SU-DHL-6 (cell line): ENCODE measurements around the gene TRIM75.

Experiments
- H2AFZ ChIP-seq: fragments of 200-600 bp; sonication (generic); 2 replicates; pipeline ENCODE4 v1.6.1; 2014; ENCODE audit warnings: low read depth, mild to moderate bottlenecking, moderate library complexity, mixed read lengths, antibody characterized with exemption, low read length; ENCODE audit not compliant: severe bottlenecking
- H3F3A ChIP-seq: fragments of 200-600 bp; shearing (Covaris generic); 2 replicates; pipeline ENCODE4 v1.6.0; 2016; ENCODE audit warnings: antibody characterized with exemption, mild to moderate bottlenecking; ENCODE audit not compliant: insufficient read depth
- H3K27ac ChIP-seq: fragments of 200-600 bp; sonication (generic); 2 replicates; pipeline ENCODE4 v1.5.1; 2016; ENCODE audit warnings: low read depth, mild to moderate bottlenecking, low read length, moderate library complexity, mixed read lengths
- H3K27me3 ChIP-seq: fragments of 200-600 bp; sonication (generic), shearing (Covaris generic); 2 replicates; pipeline ENCODE4 v1.6.0; 2014; ENCODE audit warnings: mild to moderate bottlenecking, low read length
- H3K36me3 ChIP-seq: fragments of 200-600 bp; sonication (generic); 2 replicates; pipeline ENCODE4 v1.6.1; 2014; ENCODE audit warnings: mild to moderate bottlenecking, low read length, mixed read lengths
- H3K4me2 ChIP-seq: fragments of 300-600, 200-600 bp; shearing (Covaris generic), sonication (generic); 2 replicates; pipeline ENCODE4 v1.6.0; 2014; ENCODE audit warnings: low read length, low read depth, mild to moderate bottlenecking; ENCODE audit not compliant: poor library complexity, severe bottlenecking
- H3K4me3 ChIP-seq: fragments of 200-600 bp; sonication (generic); 2 replicates; pipeline ENCODE4 v1.5.1; 2014; ENCODE audit warnings: antibody characterized with exemption, low read length, mild to moderate bottlenecking, mixed read lengths; ENCODE audit not compliant: insufficient read depth, poor library complexity, severe bottlenecking
- H3K79me2 ChIP-seq: fragments of 200-600 bp; sonication (generic); 2 replicates; pipeline ENCODE4 v1.6.1; 2014; ENCODE audit warnings: mild to moderate bottlenecking, low read length, moderate library complexity; ENCODE audit not compliant: insufficient read depth
- H3K9ac ChIP-seq: fragments of 200-600 bp; sonication (generic); 2 replicates; pipeline ENCODE4 v1.7.0; 2014; ENCODE audit warnings: mild to moderate bottlenecking, low read length
- H3K9me2 ChIP-seq: fragments of 200-600 bp; sonication (generic); replicated peaks from 2 replicates; pipeline ENCODE4 v1.6.1; 2014; ENCODE audit warnings: low read length; ENCODE audit not compliant: insufficient read depth
- H3K9me3 ChIP-seq: fragments of 200-600 bp; sonication (generic); 2 replicates; pipeline ENCODE4 v1.6.1; 2014; ENCODE audit warnings: low read length, mixed read lengths; ENCODE audit not compliant: insufficient read depth
- H4K20me1 ChIP-seq: fragments of 200-600 bp; sonication (generic); 2 replicates; pipeline ENCODE4 v1.6.1; 2014; ENCODE audit warnings: low read depth, mild to moderate bottlenecking, antibody characterized with exemption, low read length, moderate library complexity, mixed read lengths
- EZH2phosphoT487 ChIP-seq: fragments of 200-600 bp; sonication (generic), shearing (Covaris generic); conservative IDR thresholded peaks from 2 replicates; pipeline ENCODE4 v1.6.1; 2018; ENCODE audit warnings: mild to moderate bottlenecking, antibody characterized with exemption, low read length, moderate library complexity, mixed read lengths
- TF ChIP-seq, protein P1 (sequence below): fragments of 200-600 bp; sonication (generic); IDR thresholded peaks from one replicate; pipeline ENCODE4 v1.5.1; 2017; ENCODE audit warnings: antibody characterized with exemption, mild to moderate bottlenecking, low read length, moderate library complexity; ENCODE audit not compliant: insufficient read depth, poor library complexity, severe bottlenecking

Gene TRIM75

DNA sequence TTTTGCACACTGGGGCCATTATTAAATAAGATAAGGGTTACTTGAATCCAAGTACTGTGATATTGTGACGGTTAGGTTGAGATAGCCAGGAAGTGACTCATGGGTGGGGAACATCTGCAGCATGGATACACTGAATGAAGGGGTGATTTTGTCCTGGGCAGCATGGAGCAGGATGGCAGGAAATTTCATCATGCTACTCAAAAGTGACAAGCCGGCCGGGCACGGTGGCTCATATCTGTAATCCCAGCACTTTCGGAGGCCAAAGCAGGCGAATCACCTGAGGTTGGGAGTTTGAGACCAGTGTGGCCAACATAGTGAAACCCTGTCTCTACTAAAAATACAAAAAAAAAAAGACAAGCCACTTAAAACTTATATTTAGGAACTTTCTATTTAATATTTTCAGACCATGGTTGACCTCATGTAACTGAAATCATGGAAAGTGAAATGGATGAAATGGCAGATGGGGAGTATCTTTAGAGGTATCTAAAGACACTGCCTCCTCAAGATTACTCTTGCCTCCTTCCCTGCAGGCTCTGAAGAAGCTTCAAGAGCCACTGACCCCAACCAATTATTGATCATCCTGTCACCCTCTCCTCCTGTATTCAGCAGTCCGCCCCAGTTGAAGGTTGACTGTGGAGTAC is 25.8 kb upstream of the TRIM75 start:
- Histone ChIP-seq H3K9ac (no peak overlapping the region), H3K4me2 (no peak overlapping the region), H3F3A (no peaks in the 10 kb centered on the region), H3K79me2 (no peaks in the 10 kb centered on the region), H3K27ac (no peak overlapping the region), H4K20me1 (no peaks in the 10 kb centered on the region), H2AFZ (no peak overlapping the region), H3K36me3 (no peaks in the 10 kb centered on the region), H3K9me3 (no peaks in the 10 kb centered on the region), H3K4me3 (no peak overlapping the region), H3K9me2 (no peaks in the 10 kb centered on the region), H3K27me3 (no peaks in the 10 kb centered on the region)
- TF ChIP-seq, protein P1, sequence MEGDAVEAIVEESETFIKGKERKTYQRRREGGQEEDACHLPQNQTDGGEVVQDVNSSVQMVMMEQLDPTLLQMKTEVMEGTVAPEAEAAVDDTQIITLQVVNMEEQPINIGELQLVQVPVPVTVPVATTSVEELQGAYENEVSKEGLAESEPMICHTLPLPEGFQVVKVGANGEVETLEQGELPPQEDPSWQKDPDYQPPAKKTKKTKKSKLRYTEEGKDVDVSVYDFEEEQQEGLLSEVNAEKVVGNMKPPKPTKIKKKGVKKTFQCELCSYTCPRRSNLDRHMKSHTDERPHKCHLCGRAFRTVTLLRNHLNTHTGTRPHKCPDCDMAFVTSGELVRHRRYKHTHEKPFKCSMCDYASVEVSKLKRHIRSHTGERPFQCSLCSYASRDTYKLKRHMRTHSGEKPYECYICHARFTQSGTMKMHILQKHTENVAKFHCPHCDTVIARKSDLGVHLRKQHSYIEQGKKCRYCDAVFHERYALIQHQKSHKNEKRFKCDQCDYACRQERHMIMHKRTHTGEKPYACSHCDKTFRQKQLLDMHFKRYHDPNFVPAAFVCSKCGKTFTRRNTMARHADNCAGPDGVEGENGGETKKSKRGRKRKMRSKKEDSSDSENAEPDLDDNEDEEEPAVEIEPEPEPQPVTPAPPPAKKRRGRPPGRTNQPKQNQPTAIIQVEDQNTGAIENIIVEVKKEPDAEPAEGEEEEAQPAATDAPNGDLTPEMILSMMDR: no peak
- TF ChIP-seq EZH2phosphoT487: no peak

GRCh38 chr4:165031436-165032211 is 22.0 kb upstream of the TRIM75 start, which contains the start of gene TRIM60:
Gene TRIM60 (plus strand): TSS chr4:165031999. CDS start chr4:165040073, 8,074 bp downstream.
- H3K9me2 ChIP-seq: no peaks in the 10 kb centered on the region
- no peak within 1 kb of the TSS for H3K4me3 ChIP-seq
- H4K20me1 ChIP-seq: no peaks in the 10 kb centered on the region
- no peaks in the 10 kb centered on the region for H3K9me3 ChIP-seq
- no peaks in the 10 kb centered on the region for H3K79me2 ChIP-seq
- H3K36me3 ChIP-seq: no peaks in the 10 kb centered on the region
- H2AFZ ChIP-seq: no peak within 1 kb of the TSS
- H3K27ac ChIP-seq: no peak within 1 kb of the TSS
- H3K27me3 ChIP-seq: no peaks in the 10 kb centered on the region
- H3F3A ChIP-seq: no peaks in the 10 kb centered on the region
- no peak within 1 kb of the TSS for H3K9ac ChIP-seq
- no peak within 1 kb of the TSS for H3K4me2 ChIP-seq
- TF ChIP-seq, protein P1: no peak
- TF ChIP-seq EZH2phosphoT487: no peak

DNA sequence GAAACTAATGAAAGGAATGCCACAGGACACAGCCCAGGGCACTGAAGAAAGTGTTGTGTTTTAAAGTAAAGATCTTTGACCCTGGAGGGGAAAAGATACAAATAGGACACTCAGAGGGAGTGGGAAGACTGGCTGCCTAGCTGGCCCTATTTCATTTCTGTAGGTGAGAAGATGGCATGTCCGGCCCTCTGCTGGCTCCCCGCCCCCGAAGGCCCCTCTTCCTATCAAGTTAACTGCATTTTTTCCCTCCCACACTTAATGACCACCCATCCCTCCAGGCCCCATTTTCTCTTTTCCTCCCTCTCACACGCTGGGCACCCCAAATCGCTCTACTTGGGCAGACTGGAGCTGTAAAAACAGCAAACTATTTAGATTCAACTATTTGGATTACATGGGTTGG is 5.5 kb upstream of the TRIM75 start:
- TF ChIP-seq, protein P1: no peak
- no peak for TF ChIP-seq EZH2phosphoT487
- Histone ChIP-seq H3K79me2 (no peaks in the 10 kb centered on the region), H2AFZ (no peak overlapping the region), H3K4me2 (no peak overlapping the region), H3K9ac (no peak overlapping the region), H4K20me1 (no peaks in the 10 kb centered on the region), H3K4me3 (no peak overlapping the region), H3K9me3 (no peaks in the 10 kb centered on the region), H3K9me2 (no peaks in the 10 kb centered on the region), H3K27ac (no peak overlapping the region), H3F3A (no peaks in the 10 kb centered on the region), H3K36me3 (no peaks in the 10 kb centered on the region), H3K27me3 (no peaks in the 10 kb centered on the region)
